GM21723 (cell line): ENCODE measurements around the gene SRP68.

Experiments
- ATAC-seq: cut with Tn5 transposase; IDR thresholded peaks from one replicate; pipeline ENCODE4 v1.9.1; 2021; ENCODE audit warnings: mild to moderate bottlenecking, moderate library complexity; ENCODE audit not compliant: unreplicated experiment

The SRP68 gene

GRCh38 chr17:76019833-76020467 lies 52.4 kb downstream of the SRP68 start:
- ATAC-seq, result no peak

- no peak for ATAC-seq
These were observed 53.5 kb downstream of the SRP68 start for GRCh38 chr17:76018801-76019200.

- no peak for ATAC-seq
These were observed 54.0 kb downstream of the SRP68 start for GRCh38 chr17:76018340-76018680.

- ATAC-seq, result no peak
These were observed 54.6 kb downstream of the SRP68 start for GRCh38 chr17:76017481-76018339.

GRCh38 chr17:76014925-76015261 lies 57.4 kb downstream of the SRP68 start:
- ATAC-seq, result no peak

GRCh38 chr17:76014100-76014924 lies 58.0 kb downstream of the SRP68 start:
- peak; percentile 66 for ATAC-seq

- no peak for ATAC-seq
These were observed 58.9 kb downstream of the SRP68 start for GRCh38 chr17:76013377-76013932.

GRCh38 chr17:76011951-76012350 lies 60.4 kb downstream of the SRP68 start:
- no peak for ATAC-seq

- no peak for ATAC-seq
These were observed 62.2 kb downstream of the SRP68 start for GRCh38 chr17:76009969-76010661.

- no peak for ATAC-seq
These were observed 62.9 kb downstream of the SRP68 start for GRCh38 chr17:76009447-76009846.

GRCh38 chr17:76008630-76009425 lies 63.5 kb downstream of the SRP68 start:
- ATAC-seq, result no peak

GRCh38 chr17:76008208-76008607 lies 64.1 kb downstream of the SRP68 start:
- ATAC-seq, result no peak

- no peak for ATAC-seq
These were observed 64.5 kb downstream of the SRP68 start for GRCh38 chr17:76007850-76008165.

GRCh38 chr17:76007131-76007849 lies 65.0 kb downstream of the SRP68 start:
- no peak for ATAC-seq

- no peak for ATAC-seq
These were observed 66.8 kb downstream of the SRP68 start for GRCh38 chr17:76005263-76006149.

GRCh38 chr17:76004750-76005262 lies 67.5 kb downstream of the SRP68 start:
- ATAC-seq, result no peak

- no peak for ATAC-seq
These were observed 68.4 kb downstream of the SRP68 start for GRCh38 chr17:76003915-76004314.

GRCh38 chr17:76002100-76002499 lies 70.2 kb downstream of the SRP68 start:
- no peak for ATAC-seq
